ENCODE measurements around the gene TMEM132E. TPM values are rescaled to one million over a fixed set of nuclear protein-coding genes. Genes with fewer than 3 reads are reported as not detected.

TMEM132E gene
- total and polyA plus RNA-seq, 2 of the 8 experiments (the other 6 are each of a cell fraction or from before 2014, with no cell fraction given), result 0.45 to 0.60 TPM

DNA sequence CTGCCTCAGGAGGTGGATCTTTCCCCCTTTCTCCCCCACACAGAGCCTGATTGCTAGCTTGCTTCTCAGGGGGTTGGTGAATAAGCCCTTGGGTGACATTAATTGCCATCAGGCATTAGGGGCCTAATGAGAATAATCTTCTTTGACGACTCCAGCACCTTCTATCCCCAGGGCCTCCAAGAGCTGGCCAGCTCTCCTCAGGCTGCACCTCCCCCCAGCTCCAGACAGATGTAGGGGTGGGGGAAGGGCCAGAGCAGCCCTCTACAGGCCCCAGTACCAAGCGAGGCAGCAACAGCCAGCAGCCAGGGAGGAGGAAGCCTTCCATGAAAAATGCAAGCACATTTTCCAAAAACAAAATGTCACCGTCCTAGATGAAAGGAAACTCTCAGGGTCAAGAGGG lies 1.4 kb upstream of the TMEM132E start:
- CTCF ChIA-PET (ENCODE audit: partially characterized antibody), result interaction anchor here (0.9 to 2.0 kb wide), 11 partner anchors 9 to 157 kb away, joined by 3 to 8 read pairs (median 3); no protein-coding TSS in a partner anchor
- H3K27me3 ChIP-seq (replicated peaks in 1 of 4; ENCODE audit: control insufficient read depth in 3 of 4, extremely low read depth in 1 of 4, insufficient read depth in 3 of 4, low read length in 3 of 4), result peaks cover 55 to 87% (median 79%) of the 10 kb centered on the region in 4 experiments
- peak overlapping the region in 3 of 4 experiments; percentile 17 to 63 (median 28); a peak in 5 of 8 replicates for H3K4me3 ChIP-seq (ENCODE audit: extremely low read depth in 1 of 4, insufficient read depth in 2 of 4, low read depth in 3 of 4, low read length in 4 of 4)
- no peak overlapping the region for H3K23ac ChIP-seq (ENCODE audit: insufficient read length)
- no peak overlapping the region for H4K91ac ChIP-seq (replicated peaks; ENCODE audit: insufficient read length, low read length)
- H3K27ac ChIP-seq (ENCODE audit: low read depth, low read length), result no peak overlapping the region
- peak overlapping the region; percentile 78 for H3K18ac ChIP-seq (ENCODE audit: extremely low read depth, low read length)
- FAIRE-seq, result peak; percentile 7
- H3K14ac ChIP-seq (ENCODE audit: insufficient read length), result no peak overlapping the region
- H3K4me1 ChIP-seq (replicated peaks in 1 of 4; ENCODE audit: control insufficient read depth in 3 of 4, insufficient read depth in 4 of 4, low read length in 3 of 4), result peaks cover 10 to 40% (median 25%) of the 10 kb centered on the region in 4 experiments
- TF ChIP-seq, protein P1, sequence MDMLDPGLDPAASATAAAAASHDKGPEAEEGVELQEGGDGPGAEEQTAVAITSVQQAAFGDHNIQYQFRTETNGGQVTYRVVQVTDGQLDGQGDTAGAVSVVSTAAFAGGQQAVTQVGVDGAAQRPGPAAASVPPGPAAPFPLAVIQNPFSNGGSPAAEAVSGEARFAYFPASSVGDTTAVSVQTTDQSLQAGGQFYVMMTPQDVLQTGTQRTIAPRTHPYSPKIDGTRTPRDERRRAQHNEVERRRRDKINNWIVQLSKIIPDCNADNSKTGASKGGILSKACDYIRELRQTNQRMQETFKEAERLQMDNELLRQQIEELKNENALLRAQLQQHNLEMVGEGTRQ (IDR thresholded peaks at IDR 0.05; ENCODE audit: low read length), result no peak
- TF ChIP-seq TCF12 (IDR thresholded peaks at IDR 0.05; ENCODE audit: low read depth, low read length), result 0 out of 2 replicates have a peak, but pooled peaks have one; percentile 16
- TF ChIP-seq KDM5A (IDR thresholded peaks at IDR 0.05; ENCODE audit: low read length), result no peak
- TF ChIP-seq CTBP2 (IDR thresholded peaks at IDR 0.05; ENCODE audit: borderline replicate concordance, insufficient read depth, insufficient read length, low read length), result peak; percentile 78
- TF ChIP-seq ASH2L (IDR thresholded peaks at IDR 0.05; ENCODE audit: low read length), result no peak
- peak in 1 of 2 experiments; percentile 17; a peak in 1 of 4 replicates for TF ChIP-seq RAD21 (IDR thresholded peaks at IDR 0.05 in 1 of 2, conservative IDR thresholded peaks at IDR 0.05 in 1 of 2; ENCODE audit: low read depth in 2 of 2, low read length in 2 of 2)
- TF ChIP-seq EP300 (IDR thresholded peaks at IDR 0.05; ENCODE audit: borderline replicate concordance in 1 of 2, low read depth in 2 of 2, low read length in 2 of 2), result 0 out of 3 replicates have a peak, but pooled peaks of 1 of the 2 experiments have one; percentile 27
- H3K23me2 ChIP-seq (ENCODE audit: low read depth, low read length), result peaks cover 29% of the 10 kb centered on the region; the same call in 1 of the 2 replicates
- DNase-seq (ENCODE audit: low read depth in 1 of 2, low spot score in 2 of 2), result no peak
- H2AK5ac ChIP-seq (ENCODE audit: low read depth, low read length), result no peak overlapping the region
- H4K20me1 ChIP-seq (replicated peaks in 1 of 2; ENCODE audit: control insufficient read depth in 1 of 2, insufficient read depth in 2 of 2, low read length in 2 of 2), result peaks cover 3 to 16% of the 10 kb centered on the region in 2 experiments
- no peak overlapping the region for H2AFZ ChIP-seq (ENCODE audit: low read length)
- H3K4me2 ChIP-seq (ENCODE audit: insufficient read depth in 1 of 2, low read depth in 2 of 2, low read length in 2 of 2), result peak overlapping the region; percentile 75 to 86
- 3% methylated on average over 3 of the region's 3 CpGs; no CpG with 5 or more reads in 1 of the 2 experiments for WGBS, 2 experiments (ENCODE audit: extremely low coverage in 1 of 2, insufficient coverage in 1 of 2, insufficient read length in 1 of 2, insufficient replicate concordance in 2 of 2, low coverage in 1 of 2, low lambda C conversion rate in 2 of 2, missing lambda C conversion rate in 1 of 2)
- 0 out of 2 replicates have a peak overlapping the region, but pooled peaks have one; percentile 86 for H2BK20ac ChIP-seq (ENCODE audit: low read length)
- POLR2A ChIA-PET (ENCODE audit: partially characterized antibody), result interaction anchor here (0.7 to 1.8 kb wide), 5 partner anchors 10 to 27 kb away, joined by 3 to 5 read pairs (median 3); no protein-coding TSS in a partner anchor
- H3K56ac ChIP-seq (replicated peaks; ENCODE audit: insufficient read length, low read depth, low read length), result no peak overlapping the region
- H2BK120ac ChIP-seq (replicated peaks; ENCODE audit: low read depth, low read length), result no peak overlapping the region
- no peak overlapping the region for H4K5ac ChIP-seq (ENCODE audit: insufficient read length, low read depth, low read length)
- H3K4ac ChIP-seq (replicated peaks; ENCODE audit: insufficient read length, low read depth, low read length), result no peak overlapping the region
- H3K79me1 ChIP-seq (ENCODE audit: low read depth, low read length), result no peaks in the 10 kb centered on the region
- H2BK15ac ChIP-seq (ENCODE audit: low read length), result peak overlapping the region; percentile 74; the same call in 1 of the 2 replicates
- H2BK12ac ChIP-seq (ENCODE audit: low read depth, low read length), result no peak overlapping the region; the same call in 1 of the 2 replicates
- no peak overlapping the region for H3K9ac ChIP-seq (replicated peaks in 1 of 4; ENCODE audit: extremely low read depth in 1 of 4, low read depth in 3 of 4, low read length in 3 of 4)
- H3K9me3 ChIP-seq (ENCODE audit: insufficient read depth in 2 of 2, low read depth in 1 of 2, low read length in 1 of 2), result no peaks in the 10 kb centered on the region
- peaks cover 0 to 4% (median 0%) of the 10 kb centered on the region in 4 experiments; a peak in 1 of 8 replicates for H3K36me3 ChIP-seq (ENCODE audit: control insufficient read depth in 2 of 4, insufficient read depth in 4 of 4, low read length in 3 of 4)
- no peak overlapping the region; the same call in 1 of the 2 replicates for H4K8ac ChIP-seq (ENCODE audit: extremely low read depth, insufficient read depth, low read length)
- H3K79me2 ChIP-seq (ENCODE audit: control insufficient read depth in 1 of 2, insufficient read depth in 2 of 2, low read length in 2 of 2), result no peaks in the 10 kb centered on the region
- H2BK5ac ChIP-seq (ENCODE audit: low read depth, low read length), result no peak overlapping the region

Data from H1 (cell line).